ES-I3 (cell line): ENCODE measurements around the gene THOC1.
"Not testable (repeated sequence)": the region's sequence is repeated elsewhere in the genome, so short reads cannot be mapped to it uniquely, and the experiment has no call there.

Experiments
- H3K36me3 ChIP-seq: 2 replicates; pipeline ENCODE4 v1.6.1; 2013; ENCODE audit warnings: mild to moderate bottlenecking, low read length, control low read depth, moderate library complexity; ENCODE audit not compliant: insufficient read depth
- H3K4me1 ChIP-seq: 2 replicates; pipeline ENCODE4 v1.6.1; 2013; ENCODE audit warnings: mild to moderate bottlenecking, control low read depth, low read length; ENCODE audit not compliant: insufficient read depth
- H3K9ac ChIP-seq: 2 replicates; pipeline ENCODE4 v1.6.1; 2013; ENCODE audit warnings: low read depth, mild to moderate bottlenecking, low read length, moderate library complexity
- H3K9me3 ChIP-seq: 2 replicates; pipeline ENCODE4 v1.6.1; 2013; ENCODE audit warnings: mild to moderate bottlenecking, low read length, moderate library complexity; ENCODE audit not compliant: control insufficient read depth, insufficient read depth

Gene THOC1, protein sequence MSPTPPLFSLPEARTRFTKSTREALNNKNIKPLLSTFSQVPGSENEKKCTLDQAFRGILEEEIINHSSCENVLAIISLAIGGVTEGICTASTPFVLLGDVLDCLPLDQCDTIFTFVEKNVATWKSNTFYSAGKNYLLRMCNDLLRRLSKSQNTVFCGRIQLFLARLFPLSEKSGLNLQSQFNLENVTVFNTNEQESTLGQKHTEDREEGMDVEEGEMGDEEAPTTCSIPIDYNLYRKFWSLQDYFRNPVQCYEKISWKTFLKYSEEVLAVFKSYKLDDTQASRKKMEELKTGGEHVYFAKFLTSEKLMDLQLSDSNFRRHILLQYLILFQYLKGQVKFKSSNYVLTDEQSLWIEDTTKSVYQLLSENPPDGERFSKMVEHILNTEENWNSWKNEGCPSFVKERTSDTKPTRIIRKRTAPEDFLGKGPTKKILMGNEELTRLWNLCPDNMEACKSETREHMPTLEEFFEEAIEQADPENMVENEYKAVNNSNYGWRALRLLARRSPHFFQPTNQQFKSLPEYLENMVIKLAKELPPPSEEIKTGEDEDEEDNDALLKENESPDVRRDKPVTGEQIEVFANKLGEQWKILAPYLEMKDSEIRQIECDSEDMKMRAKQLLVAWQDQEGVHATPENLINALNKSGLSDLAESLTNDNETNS

DNA sequence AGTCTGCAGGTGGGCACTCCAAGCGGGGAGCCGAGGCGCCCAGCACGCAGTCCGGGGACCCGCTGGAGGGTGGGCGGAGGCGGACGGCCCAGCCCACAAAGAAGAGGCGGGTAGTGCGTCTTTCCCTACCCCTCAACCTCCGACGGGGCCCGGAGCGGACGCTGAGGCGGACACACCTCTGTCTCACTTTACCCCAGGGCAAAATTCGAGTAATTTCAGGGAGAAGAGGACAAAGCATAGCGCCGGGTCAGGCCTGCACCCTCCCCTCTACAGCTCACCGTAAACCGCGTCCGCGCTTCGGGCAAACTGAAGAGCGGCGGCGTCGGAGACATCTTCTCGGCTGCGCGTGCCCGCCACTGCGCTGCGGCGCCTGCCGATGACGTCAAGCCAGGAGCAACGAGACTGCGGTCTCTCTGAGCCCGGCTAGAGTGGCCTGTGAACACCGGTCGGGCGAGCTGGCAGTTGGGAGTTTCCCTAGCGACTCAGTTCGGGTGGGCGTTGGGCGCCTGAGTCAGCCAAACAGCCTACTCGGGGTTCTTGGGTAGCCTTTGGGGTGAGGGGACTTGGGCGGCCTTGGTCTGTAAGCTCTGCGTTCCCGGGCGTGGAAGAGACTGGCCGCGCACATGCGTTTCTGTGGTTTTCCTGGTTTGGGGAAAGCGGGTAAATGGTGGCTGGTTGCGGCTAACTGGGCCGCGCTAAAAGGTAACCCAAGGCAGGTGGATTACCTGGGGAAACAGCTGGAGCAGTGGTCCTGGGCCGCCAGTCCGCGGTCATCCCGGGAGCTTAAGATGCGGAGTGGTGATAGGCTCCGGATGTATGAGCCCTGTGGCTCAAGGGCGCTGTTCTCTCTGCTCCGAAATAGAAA is at the start of gene THOC1:
THOC1 (minus strand) TSS at position 360 of the 865 bp plus-strand sequence; CDS start at position 332, 28 bp downstream.
- no peaks in the 10 kb centered on the region for H3K9me3 ChIP-seq
- H3K4me1 ChIP-seq = peaks cover 17% of the 10 kb centered on the region; the same call in 1 of the 2 replicates
- peak within 1 kb of the TSS; percentile 95 for H3K9ac ChIP-seq
- peaks cover 7% of the 10 kb centered on the region; the same call in 1 of the 2 replicates for H3K36me3 ChIP-seq

DNA sequence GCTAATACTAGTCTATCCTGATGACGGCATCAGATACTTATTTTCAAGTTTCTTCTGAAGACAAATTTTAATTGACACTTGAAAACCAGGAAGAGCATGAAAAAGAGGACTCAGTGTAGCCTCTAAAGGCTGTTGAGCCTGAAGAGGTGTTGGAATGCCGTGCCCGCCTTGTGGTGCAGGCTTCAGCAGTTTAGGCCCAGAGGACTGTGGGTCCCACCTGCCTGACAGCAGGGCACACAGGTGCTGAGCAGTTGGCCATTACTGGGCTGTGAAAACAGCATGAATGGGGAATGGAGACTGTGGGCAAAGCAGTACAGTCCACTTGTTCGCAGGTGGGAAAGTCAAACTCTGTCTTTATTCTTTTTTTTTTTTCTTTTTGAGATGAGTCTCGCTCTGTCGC is 49.8 kb upstream of the THOC1 start:
- Histone ChIP-seq H3K36me3 (no peaks in the 10 kb centered on the region), H3K9ac (no peak overlapping the region), H3K4me1 (peaks cover 4% of the 10 kb centered on the region; the same call in 1 of the 2 replicates), H3K9me3 (no peaks in the 10 kb centered on the region)

DNA sequence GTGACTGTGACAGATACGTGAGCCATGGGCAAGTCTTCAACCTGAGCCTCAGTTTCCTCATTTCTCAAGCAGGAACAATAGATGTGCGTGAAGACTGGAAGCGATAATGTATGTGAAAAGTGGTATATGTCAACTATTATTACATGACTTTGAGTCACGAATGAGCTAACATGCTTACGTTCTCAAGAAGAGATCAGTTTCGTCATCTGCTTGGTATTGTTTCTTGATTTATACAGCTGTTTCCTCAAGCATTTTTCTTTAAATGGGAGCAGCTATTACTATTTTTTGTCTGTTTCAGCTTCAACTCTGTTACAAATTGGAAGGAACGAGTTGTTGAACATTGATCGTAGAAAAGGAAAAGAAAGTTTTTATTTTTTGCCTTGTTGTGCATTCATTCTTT is 48.5 kb upstream of the THOC1 start:
- Histone ChIP-seq H3K9me3 (no peaks in the 10 kb centered on the region), H3K36me3 (no peaks in the 10 kb centered on the region), H3K4me1 (no peaks in the 10 kb centered on the region), H3K9ac (no peak overlapping the region)

DNA sequence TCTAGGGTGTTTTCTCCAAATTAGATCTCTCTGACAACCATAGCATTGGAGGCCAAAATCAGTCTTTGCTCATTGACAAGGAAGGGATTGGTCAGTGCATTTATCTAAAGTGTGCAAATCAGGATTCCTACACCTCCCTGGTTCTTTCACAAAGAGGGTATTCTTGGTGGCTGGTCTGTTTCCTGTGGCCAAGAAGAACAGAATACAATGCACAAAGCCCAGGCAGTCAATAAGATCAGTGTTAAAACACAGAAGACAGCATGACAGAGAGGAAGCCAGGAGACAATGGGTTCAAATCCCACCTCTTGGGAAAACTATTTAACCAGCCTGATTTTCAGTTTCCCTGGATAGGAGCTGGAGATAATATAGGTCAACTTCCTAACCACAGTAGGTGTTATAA is 46.1 kb upstream of the THOC1 start:
- H3K36me3 ChIP-seq = no peaks in the 10 kb centered on the region
- no peaks in the 10 kb centered on the region for H3K9me3 ChIP-seq
- no peak overlapping the region for H3K9ac ChIP-seq

DNA sequence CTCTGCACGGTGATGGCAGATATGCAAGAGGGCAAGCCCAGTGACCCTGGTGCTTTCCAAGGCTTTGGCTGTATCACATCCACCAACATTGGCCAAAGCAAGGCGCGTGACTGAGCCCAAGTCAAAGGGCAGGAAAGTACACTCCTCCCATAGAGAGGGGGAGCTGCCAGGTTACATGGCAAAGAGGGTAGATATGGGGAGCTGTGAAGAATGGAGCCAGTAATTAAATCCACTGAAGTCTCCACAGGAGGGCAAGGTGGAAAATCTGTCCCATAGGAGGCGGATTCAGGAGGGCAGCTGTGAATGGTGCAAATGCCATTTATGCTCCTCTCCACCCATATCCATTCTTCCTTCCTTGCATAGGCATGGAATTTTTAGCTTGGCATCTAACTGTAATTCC is 44.6 kb upstream of the THOC1 start:
- Histone ChIP-seq H3K36me3 (no peaks in the 10 kb centered on the region), H3K4me1 (no peaks in the 10 kb centered on the region), H3K9me3 (no peaks in the 10 kb centered on the region), H3K9ac (no peak overlapping the region)

More for the DNA sequence above, 46.1 kb upstream of the THOC1 start:
- H3K4me1 ChIP-seq = no peaks in the 10 kb centered on the region

DNA sequence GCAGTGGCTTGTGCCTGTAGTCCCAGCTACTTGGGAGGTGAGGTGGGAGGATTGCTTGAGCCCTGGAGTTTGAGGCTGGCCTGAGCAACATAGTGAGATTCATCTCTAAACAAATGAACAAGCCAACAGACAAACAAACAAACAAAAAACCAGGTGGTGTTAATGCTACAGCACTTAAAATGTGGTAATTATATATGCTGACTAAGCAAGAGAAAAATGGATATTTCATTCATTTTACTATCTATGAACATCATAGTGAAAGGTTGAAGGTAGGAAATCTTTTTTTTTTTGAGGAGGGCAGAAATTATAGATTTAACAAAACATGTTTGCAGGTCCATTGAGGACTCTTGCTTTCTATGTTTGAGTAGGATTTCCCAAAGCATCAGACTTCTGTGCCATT is 42.2 kb upstream of the THOC1 start:
- H3K36me3 ChIP-seq = no peaks in the 10 kb centered on the region
- peaks cover 6% of the 10 kb centered on the region; the same call in 1 of the 2 replicates for H3K4me1 ChIP-seq
- no peaks in the 10 kb centered on the region for H3K9me3 ChIP-seq
- no peak overlapping the region for H3K9ac ChIP-seq

DNA sequence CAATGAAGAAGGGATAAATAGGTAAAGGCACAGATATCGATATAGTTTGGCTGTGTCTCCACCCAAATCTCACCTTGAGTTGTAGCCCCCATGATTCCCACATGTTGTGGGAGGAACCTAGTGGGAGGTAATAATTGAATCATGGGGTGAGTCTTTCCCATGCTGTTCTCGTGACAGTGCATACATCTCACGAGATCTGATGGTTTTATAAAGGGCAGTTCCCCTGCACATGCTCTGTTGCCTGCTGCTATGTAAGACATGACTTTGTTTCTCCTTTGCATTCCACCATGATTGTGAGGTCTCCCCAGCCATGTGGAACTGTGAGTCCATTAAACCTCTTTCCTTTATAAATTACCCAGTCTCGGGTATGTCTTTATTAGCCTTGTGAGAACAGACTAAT is 40.2 kb upstream of the THOC1 start:
- not testable (repeated sequence) for H3K9ac ChIP-seq, H3K9me3 ChIP-seq

DNA sequence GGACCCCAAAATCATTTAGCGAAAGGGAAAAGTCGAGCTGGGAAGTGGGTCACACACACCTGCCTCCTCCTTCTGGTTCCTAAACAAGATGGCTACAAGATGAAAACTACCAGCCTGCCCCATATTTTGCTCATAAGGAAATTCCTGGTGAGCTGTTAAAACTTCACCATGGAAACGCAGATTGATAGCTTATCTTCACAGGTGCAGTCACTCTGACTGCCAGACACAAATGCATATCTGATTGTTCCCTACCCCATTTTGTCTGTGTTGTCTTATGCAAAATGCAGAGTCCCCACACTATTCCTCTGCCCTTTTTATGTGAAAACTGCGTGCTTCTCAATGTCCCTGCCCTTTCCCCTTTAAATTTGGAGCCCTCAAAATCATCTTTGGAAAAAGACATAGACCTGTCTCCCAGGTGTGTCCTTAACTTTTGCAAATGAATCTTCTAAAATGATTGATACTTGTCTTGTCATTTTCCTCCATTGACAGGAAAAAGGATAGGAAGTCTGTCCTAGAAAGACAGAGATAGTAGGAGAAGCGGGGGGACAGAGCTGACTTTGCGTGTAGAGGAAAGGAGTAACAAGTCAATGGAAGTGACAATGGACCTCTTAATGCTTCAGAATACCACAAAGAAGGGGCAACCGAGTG is 38.9 kb upstream of the THOC1 start:
- Histone ChIP-seq H3K36me3 (no peaks in the 10 kb centered on the region), H3K9me3 (no peaks in the 10 kb centered on the region), H3K9ac (no peak overlapping the region), H3K4me1 (peaks cover 7% of the 10 kb centered on the region; the same call in 1 of the 2 replicates)

More for the DNA sequence above, 40.2 kb upstream of the THOC1 start:
- not testable (repeated sequence) for H3K36me3 ChIP-seq, H3K4me1 ChIP-seq

DNA sequence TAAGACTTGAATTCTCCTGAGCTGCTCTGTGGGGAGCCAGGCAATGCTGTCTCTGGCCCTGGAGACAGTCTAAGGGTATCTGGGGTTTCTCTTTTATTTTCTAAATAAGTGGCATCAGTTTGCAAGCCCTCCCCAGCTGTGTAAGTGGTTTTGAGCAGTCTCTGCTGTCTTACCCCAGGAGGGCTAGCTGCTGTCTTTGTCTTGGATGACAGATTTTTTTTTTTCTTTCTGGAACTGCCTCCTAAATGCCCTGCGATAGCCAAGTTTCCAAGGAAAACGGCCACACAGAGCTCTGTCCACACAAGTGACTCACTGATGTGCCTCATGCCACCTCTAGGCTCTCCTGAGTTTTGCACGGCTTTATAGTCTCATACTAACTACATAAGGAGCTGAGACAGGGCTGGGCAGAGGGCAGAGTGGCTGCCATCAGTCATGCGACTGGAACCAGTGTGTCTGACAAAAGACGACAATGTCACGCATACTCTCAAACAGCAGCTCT is 37.2 kb upstream of the THOC1 start:
- no peaks in the 10 kb centered on the region for H3K36me3 ChIP-seq
- H3K9ac ChIP-seq = no peak overlapping the region
- H3K4me1 ChIP-seq = peaks cover 7% of the 10 kb centered on the region; the same call in 1 of the 2 replicates
- H3K9me3 ChIP-seq = no peaks in the 10 kb centered on the region

DNA sequence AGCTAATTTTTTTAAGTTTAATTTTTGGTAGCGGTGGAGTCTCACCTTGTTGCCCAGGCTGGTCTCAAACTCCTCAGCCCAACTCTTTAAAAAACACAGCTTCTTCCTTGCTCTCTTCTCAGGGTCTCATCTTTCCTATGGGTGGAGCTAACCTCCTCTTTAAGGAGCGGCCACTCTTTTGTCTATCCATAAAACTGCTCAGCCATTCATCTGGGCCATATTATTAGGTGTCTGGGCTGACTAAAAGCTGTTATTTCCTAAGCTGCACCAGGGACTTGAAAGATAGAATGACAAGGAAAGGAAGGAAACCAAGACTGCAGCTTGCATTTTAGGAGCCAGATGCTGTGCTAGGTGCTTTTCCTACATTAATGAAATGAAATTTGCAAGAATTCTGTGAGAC is 35.8 kb upstream of the THOC1 start:
- no peaks in the 10 kb centered on the region for H3K9me3 ChIP-seq
- no peak overlapping the region for H3K9ac ChIP-seq
- H3K36me3 ChIP-seq = no peaks in the 10 kb centered on the region
- H3K4me1 ChIP-seq = peaks cover 7% of the 10 kb centered on the region; the same call in 1 of the 2 replicates

DNA sequence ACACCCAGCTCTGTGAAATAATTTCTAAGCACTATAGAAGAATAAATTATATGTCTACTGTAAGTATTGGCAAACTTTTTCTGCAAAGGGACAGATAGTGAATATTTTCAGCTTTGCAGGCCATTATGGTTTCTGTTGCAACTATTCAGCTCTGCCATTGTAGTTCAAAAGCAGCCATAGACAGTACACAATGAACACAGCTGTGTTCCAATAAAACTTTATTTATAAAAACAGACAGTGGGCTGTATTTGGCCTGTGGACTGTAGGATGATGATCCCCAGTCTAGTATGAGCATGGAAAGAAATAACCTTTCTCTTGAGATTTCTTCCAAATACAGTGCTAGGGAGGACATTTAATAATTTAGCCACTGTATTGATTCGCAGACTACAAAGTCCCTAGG is 35.2 kb upstream of the THOC1 start:
- no peaks in the 10 kb centered on the region for H3K9me3 ChIP-seq

DNA sequence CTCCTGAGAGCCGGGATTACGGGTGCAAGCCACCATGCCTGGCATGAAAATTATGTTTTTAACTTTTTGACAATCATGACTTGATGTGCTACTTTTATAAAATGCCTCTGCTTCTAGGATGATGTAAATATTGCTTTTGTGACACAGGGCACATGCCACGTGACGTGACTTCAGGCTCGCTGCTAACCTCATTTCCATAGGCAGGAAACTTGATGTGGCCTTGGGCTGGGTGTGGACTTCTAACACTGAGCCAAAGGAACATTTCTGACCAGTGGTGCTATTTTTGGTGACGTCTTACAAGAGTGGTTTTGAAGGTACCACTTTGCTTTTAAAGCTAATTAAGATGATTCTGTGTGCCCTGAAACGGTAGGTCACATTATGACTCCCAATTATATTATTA is 34.2 kb upstream of the THOC1 start:
- H3K9ac ChIP-seq = no peak overlapping the region
- no peaks in the 10 kb centered on the region for H3K9me3 ChIP-seq
- H3K4me1 ChIP-seq = peaks cover 7% of the 10 kb centered on the region; the same call in 1 of the 2 replicates
- H3K36me3 ChIP-seq = no peaks in the 10 kb centered on the region

More for the DNA sequence above, 35.2 kb upstream of the THOC1 start:
- no peak overlapping the region for H3K9ac ChIP-seq
- no peaks in the 10 kb centered on the region for H3K36me3 ChIP-seq
- H3K4me1 ChIP-seq = peaks cover 7% of the 10 kb centered on the region; the same call in 1 of the 2 replicates

DNA sequence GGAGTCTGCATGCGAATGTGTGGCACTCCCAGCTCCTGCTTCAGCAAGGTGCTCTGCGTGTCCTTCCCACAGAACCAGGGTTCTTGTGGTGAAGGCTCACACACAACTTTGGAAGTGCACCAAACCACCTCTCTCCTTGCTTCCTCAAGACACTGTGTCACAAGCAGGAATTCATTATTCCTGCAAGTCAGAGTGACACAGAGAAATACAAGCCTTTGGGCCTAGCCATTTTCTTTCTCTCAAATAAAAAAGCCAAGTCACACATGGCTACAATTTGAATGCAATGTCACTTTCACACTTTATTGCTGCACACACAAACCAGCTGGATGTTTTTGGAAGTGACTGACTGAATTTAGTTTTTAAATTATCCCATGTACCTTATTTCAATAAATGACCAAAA is 30.1 kb upstream of the THOC1 start:
- Histone ChIP-seq H3K4me1 (no peaks in the 10 kb centered on the region), H3K9ac (no peak overlapping the region), H3K36me3 (no peaks in the 10 kb centered on the region), H3K9me3 (no peaks in the 10 kb centered on the region)
